ENCODE results near the gene AAK1.

The AAK1 gene

DNA sequence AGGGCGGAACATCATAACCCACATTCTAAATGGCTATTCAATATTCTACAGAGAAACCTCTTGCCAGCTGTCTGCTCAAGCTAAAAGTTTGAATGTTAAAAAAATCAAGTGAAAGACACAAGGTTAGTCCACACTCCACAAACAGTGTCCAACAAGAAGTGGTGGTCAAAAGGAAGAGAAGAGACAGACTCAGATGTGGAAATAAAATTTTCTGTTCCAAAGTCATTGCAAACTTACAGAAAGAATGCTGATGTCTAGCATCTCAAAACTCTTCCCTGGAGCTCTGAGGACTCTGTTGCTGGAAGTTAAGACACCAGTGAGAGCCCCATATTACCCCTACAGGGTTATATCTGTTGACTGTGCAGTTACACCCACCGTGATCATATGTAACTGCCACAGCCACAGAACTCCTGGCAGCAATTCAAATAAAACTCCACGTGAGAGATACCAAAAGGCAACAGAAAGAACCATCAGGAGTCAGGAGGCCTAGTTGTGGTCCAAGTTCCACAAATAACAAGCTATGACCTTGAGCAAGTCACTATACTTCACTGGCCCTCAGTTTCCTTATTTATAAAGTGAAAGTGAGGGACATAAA, 60.9 kb downstream of the AAK1 start:
- Histone ChIP-seq H3K4me3 (ENCODE audit: insufficient read length, low read depth) (no peak overlapping the region), H3K4me1 (ENCODE audit: insufficient read depth, insufficient read length) (no peaks in the 10 kb centered on the region), H3K36me3 (ENCODE audit: insufficient read depth, insufficient read length, low read length) (no peaks in the 10 kb centered on the region), H3K27me3 (ENCODE audit: insufficient read depth, insufficient read length) (no peaks in the 10 kb centered on the region), H3K9ac (ENCODE audit: insufficient read length, low read depth) (no peak overlapping the region), H3K9me3 (ENCODE audit: insufficient read depth, low read length) (no peaks in the 10 kb centered on the region)
- no peak for DNase-seq (ENCODE audit: low read depth, low spot score)
- TF ChIP-seq ZNF274 (IDR thresholded peaks at IDR 0.05; ENCODE audit: low read depth, low read length) (no peak), SUZ12 (IDR thresholded peaks at IDR 0.05; ENCODE audit: extremely low read depth, insufficient read depth, insufficient read length) (no peak), YY1 (IDR thresholded peaks at IDR 0.05; ENCODE audit: insufficient read depth, insufficient read length) (no peak)

- DNase-seq (ENCODE audit: low read depth, low spot score) = no peak
- H3K9me3 ChIP-seq (ENCODE audit: insufficient read depth, low read length) = no peaks in the 10 kb centered on the region
- H3K4me1 ChIP-seq (ENCODE audit: insufficient read depth, insufficient read length) = no peaks in the 10 kb centered on the region
- H3K36me3 ChIP-seq (ENCODE audit: insufficient read depth, insufficient read length, low read length) = no peaks in the 10 kb centered on the region
- TF ChIP-seq SUZ12 (IDR thresholded peaks at IDR 0.05; ENCODE audit: extremely low read depth, insufficient read depth, insufficient read length) (no peak), ZNF274 (IDR thresholded peaks at IDR 0.05; ENCODE audit: low read depth, low read length) (no peak), YY1 (IDR thresholded peaks at IDR 0.05; ENCODE audit: insufficient read depth, insufficient read length) (no peak)
- H3K4me3 ChIP-seq (ENCODE audit: insufficient read length, low read depth) = no peak overlapping the region
- H3K9ac ChIP-seq (ENCODE audit: insufficient read length, low read depth) = no peak overlapping the region
- no peaks in the 10 kb centered on the region for H3K27me3 ChIP-seq (ENCODE audit: insufficient read depth, insufficient read length)
These were observed 61.6 kb downstream of the AAK1 start for GRCh38 chr2:69581774-69582581.

GRCh38 chr2:69580486-69580885, 63.1 kb downstream of the AAK1 start:
- H3K4me1 ChIP-seq (ENCODE audit: insufficient read depth, insufficient read length) = no peaks in the 10 kb centered on the region
- no peak overlapping the region for H3K9ac ChIP-seq (ENCODE audit: insufficient read length, low read depth)
- no peaks in the 10 kb centered on the region for H3K27me3 ChIP-seq (ENCODE audit: insufficient read depth, insufficient read length)
- no peaks in the 10 kb centered on the region for H3K36me3 ChIP-seq (ENCODE audit: insufficient read depth, insufficient read length, low read length)
- no peak for DNase-seq (ENCODE audit: low read depth, low spot score)
- no peaks in the 10 kb centered on the region for H3K9me3 ChIP-seq (ENCODE audit: insufficient read depth, low read length)
- no peak for TF ChIP-seq ZNF274 (IDR thresholded peaks at IDR 0.05; ENCODE audit: low read depth, low read length)
- no peak for TF ChIP-seq SUZ12 (IDR thresholded peaks at IDR 0.05; ENCODE audit: extremely low read depth, insufficient read depth, insufficient read length)
- H3K4me3 ChIP-seq (ENCODE audit: insufficient read length, low read depth) = no peak overlapping the region

DNA sequence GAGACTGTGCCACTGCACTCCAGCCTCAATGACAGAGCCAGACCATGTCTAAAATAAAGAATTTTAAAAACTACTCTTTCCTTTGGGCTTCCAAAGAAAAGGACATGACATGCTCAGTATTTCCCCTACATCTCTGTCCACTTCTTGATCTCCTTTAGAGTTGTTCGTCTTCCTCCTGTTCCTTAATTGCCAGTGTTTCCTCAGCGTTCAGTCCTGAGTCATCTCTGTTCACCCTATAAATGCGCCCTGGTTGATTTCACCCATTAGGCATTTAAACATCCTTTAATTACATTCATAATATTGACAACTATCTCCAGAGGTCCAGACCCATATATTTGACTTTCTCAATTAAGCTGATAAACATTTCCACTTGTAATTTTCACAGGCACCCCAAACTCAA, 64.0 kb downstream of the AAK1 start:
- DNase-seq (ENCODE audit: low read depth, low spot score) = no peak
- Histone ChIP-seq H3K9me3 (ENCODE audit: insufficient read depth, low read length) (no peaks in the 10 kb centered on the region), H3K4me1 (ENCODE audit: insufficient read depth, insufficient read length) (no peaks in the 10 kb centered on the region), H3K36me3 (ENCODE audit: insufficient read depth, insufficient read length, low read length) (no peaks in the 10 kb centered on the region), H3K27me3 (ENCODE audit: insufficient read depth, insufficient read length) (no peaks in the 10 kb centered on the region), H3K9ac (ENCODE audit: insufficient read length, low read depth) (no peak overlapping the region), H3K4me3 (ENCODE audit: insufficient read length, low read depth) (no peak overlapping the region)
- TF ChIP-seq YY1 (IDR thresholded peaks at IDR 0.05; ENCODE audit: insufficient read depth, insufficient read length) (no peak), SUZ12 (IDR thresholded peaks at IDR 0.05; ENCODE audit: extremely low read depth, insufficient read depth, insufficient read length) (no peak), ZNF274 (IDR thresholded peaks at IDR 0.05; ENCODE audit: low read depth, low read length) (no peak)

DNA sequence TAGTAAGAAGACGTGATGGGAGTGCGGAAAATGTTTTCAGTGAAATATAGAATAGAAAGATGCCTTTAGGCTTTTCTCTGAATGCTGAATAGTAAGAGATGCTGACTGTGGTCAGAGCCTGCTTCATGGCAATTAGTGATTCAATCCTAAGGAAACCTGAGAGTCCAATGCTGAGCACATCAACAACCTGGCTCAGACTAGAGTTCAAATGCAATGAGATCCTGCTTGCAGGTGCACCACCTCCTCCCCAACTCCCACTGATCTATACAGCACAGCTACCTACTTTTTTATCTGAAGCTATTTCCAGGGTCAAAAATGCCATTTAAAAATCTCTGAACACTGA, 65.4 kb downstream of the AAK1 start:
- H3K9me3 ChIP-seq (ENCODE audit: insufficient read depth, low read length) = no peaks in the 10 kb centered on the region
- DNase-seq (ENCODE audit: low read depth, low spot score) = no peak
- H3K36me3 ChIP-seq (ENCODE audit: insufficient read depth, insufficient read length, low read length) = no peaks in the 10 kb centered on the region
- no peaks in the 10 kb centered on the region for H3K27me3 ChIP-seq (ENCODE audit: insufficient read depth, insufficient read length)
- no peak overlapping the region for H3K9ac ChIP-seq (ENCODE audit: insufficient read length, low read depth)
- no peaks in the 10 kb centered on the region for H3K4me1 ChIP-seq (ENCODE audit: insufficient read depth, insufficient read length)
- TF ChIP-seq SUZ12 (IDR thresholded peaks at IDR 0.05; ENCODE audit: extremely low read depth, insufficient read depth, insufficient read length) = no peak
- no peak for TF ChIP-seq ZNF274 (IDR thresholded peaks at IDR 0.05; ENCODE audit: low read depth, low read length)
- no peak for TF ChIP-seq YY1 (IDR thresholded peaks at IDR 0.05; ENCODE audit: insufficient read depth, insufficient read length)
- no peak overlapping the region for H3K4me3 ChIP-seq (ENCODE audit: insufficient read length, low read depth)

DNA sequence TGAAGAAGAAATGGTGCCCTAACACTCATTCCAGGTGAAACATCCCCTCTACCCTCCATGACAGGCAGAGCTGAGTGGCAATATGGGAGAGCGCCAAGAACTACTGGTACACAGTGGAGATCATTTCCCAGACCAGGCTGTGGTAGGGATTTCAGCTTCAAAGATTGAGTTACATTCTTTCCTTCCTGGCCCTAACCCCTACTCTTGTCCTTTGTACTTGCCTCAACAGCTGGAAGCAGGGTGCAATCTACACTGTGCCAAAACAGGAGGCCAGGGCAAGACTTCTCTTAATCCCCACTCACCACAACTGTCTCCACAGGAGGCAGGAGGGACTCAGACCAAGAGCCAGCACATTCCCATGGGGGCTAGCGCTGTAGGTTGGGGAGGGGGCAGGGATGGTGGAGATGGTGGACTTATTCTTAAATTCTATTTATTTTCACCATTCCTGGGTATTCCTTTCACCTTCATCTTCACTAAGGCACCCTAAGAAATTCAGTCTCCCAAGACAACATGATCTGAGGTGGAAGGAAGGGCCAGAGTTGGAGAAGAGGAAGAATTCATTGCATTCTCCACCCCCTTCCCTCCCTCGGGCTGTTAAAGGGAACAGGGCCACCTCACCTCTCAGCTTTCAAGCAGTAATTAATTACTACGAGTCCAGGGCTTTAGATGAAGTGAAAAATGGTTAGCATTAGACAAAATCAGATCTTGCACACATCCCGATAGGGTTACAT, 65.9 kb downstream of the AAK1 start:
- H3K27me3 ChIP-seq (ENCODE audit: insufficient read depth, insufficient read length) = no peaks in the 10 kb centered on the region
- no peak overlapping the region for H3K9ac ChIP-seq (ENCODE audit: insufficient read length, low read depth)
- DNase-seq (ENCODE audit: low read depth, low spot score) = no peak
- H3K36me3 ChIP-seq (ENCODE audit: insufficient read depth, insufficient read length, low read length) = no peaks in the 10 kb centered on the region
- H3K4me1 ChIP-seq (ENCODE audit: insufficient read depth, insufficient read length) = no peaks in the 10 kb centered on the region
- TF ChIP-seq SUZ12 (IDR thresholded peaks at IDR 0.05; ENCODE audit: extremely low read depth, insufficient read depth, insufficient read length) = no peak
- TF ChIP-seq ZNF274 (IDR thresholded peaks at IDR 0.05; ENCODE audit: low read depth, low read length) = no peak
- no peak for TF ChIP-seq YY1 (IDR thresholded peaks at IDR 0.05; ENCODE audit: insufficient read depth, insufficient read length)
- no peak overlapping the region for H3K4me3 ChIP-seq (ENCODE audit: insufficient read length, low read depth)
- no peaks in the 10 kb centered on the region for H3K9me3 ChIP-seq (ENCODE audit: insufficient read depth, low read length)

- H3K36me3 ChIP-seq (ENCODE audit: insufficient read depth, insufficient read length, low read length) = no peaks in the 10 kb centered on the region
- H3K4me1 ChIP-seq (ENCODE audit: insufficient read depth, insufficient read length) = no peaks in the 10 kb centered on the region
- no peaks in the 10 kb centered on the region for H3K9me3 ChIP-seq (ENCODE audit: insufficient read depth, low read length)
- H3K4me3 ChIP-seq (ENCODE audit: insufficient read length, low read depth) = no peak overlapping the region
- TF ChIP-seq YY1 (IDR thresholded peaks at IDR 0.05; ENCODE audit: insufficient read depth, insufficient read length) (no peak), SUZ12 (IDR thresholded peaks at IDR 0.05; ENCODE audit: extremely low read depth, insufficient read depth, insufficient read length) (no peak), ZNF274 (IDR thresholded peaks at IDR 0.05; ENCODE audit: low read depth, low read length) (no peak)
- H3K27me3 ChIP-seq (ENCODE audit: insufficient read depth, insufficient read length) = no peaks in the 10 kb centered on the region
- no peak overlapping the region for H3K9ac ChIP-seq (ENCODE audit: insufficient read length, low read depth)
- no peak for DNase-seq (ENCODE audit: low read depth, low spot score)
These were observed 66.7 kb downstream of the AAK1 start for GRCh38 chr2:69576880-69577279.

All from NT2/D1 (cell line).